ENCODE measurements around the gene KRTAP5-7.
"Not testable (repeated sequence)": the region's sequence is repeated elsewhere in the genome, so short reads cannot be mapped to it uniquely, and the experiment has no call there.

KRTAP5-7 gene

GRCh38 chr11:71532036-71532610, 5.1 kb downstream of the KRTAP5-7 start:
- DNase-seq (ENCODE audit: low spot score), result no peak

GRCh38 chr11:71534711-71535608, 7.9 kb downstream of the KRTAP5-7 start:
- DNase-seq (ENCODE audit: low spot score), result not testable (repeated sequence)

DNA sequence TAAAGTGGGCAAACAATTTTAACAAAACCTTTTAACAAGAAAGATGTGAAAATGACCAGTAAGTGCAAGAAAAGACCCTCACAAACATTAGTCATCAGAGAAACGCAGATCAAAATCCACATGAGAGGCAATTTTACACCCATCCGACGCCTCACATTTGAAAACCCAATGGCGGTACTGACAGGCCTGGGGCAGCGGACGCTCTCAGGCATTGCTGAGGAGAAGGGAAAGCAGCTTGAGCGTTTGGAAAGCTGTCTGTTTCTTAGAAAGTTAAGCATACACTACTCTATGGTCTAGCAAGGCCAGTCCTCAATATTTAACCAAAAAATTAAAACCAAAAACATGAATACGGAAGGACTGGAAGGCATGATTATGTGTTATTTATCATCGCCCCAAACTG, 8.8 kb downstream of the KRTAP5-7 start:
- DNase-seq (ENCODE audit: low spot score), result no peak

DNA sequence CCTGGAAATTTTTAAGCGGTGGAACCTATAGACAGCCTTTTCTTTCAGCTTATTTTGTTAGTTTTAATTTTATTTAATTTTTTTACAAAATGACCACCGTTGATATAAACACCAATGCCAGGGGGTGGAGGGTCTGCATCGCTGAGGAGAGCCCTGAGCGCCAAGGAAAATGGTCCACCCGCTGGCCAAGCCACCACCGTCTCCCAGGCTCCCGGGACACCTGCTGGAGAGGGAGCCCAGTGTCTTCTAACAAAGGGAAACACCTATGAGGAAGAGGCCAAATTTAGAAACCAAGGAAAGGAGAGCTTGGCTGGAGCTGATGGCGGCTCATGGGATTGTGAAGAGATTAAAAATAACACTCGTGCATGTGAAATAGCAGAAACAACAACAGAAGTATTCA, 10.5 kb downstream of the KRTAP5-7 start:
- no peak for DNase-seq (ENCODE audit: low spot score)

- DNase-seq (ENCODE audit: low spot score), result not testable (repeated sequence)
Measured at GRCh38 chr11:71537977-71538665, 11.1 kb downstream of the KRTAP5-7 start, which contains the start of gene KRTAP5-8. Gene KRTAP5-8, plus strand, starts transcription at chr11:71538025. Its CDS starts 31 bp downstream, at chr11:71538056.

GRCh38 chr11:71538666-71538990, 11.6 kb downstream of the KRTAP5-7 start:
- no peak for DNase-seq (ENCODE audit: low spot score)

- DNase-seq (ENCODE audit: low spot score), result no peak
Measured at GRCh38 chr11:71539017-71539416, 11.9 kb downstream of the KRTAP5-7 start.

DNA sequence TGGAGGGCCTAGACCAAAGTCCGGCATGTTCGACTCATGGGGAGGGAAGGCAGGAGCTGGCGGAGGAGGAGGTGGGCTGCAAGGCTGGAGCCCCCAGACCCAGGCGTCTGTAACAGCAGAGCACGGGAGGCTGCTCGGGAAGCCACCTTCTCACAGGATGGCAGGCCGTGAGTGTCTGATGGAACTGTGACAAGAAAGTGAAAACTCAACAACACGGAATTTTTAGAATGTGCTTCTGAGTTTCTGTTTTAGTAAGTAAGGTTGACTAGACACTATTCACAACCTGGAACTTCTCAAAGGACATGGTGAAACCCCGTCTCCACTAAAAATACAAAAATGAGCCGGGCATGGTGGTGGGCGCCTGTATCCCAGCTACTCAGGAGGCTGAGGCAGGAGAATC, 12.9 kb downstream of the KRTAP5-7 start:
- DNase-seq (ENCODE audit: low spot score), result not testable (repeated sequence)

DNA sequence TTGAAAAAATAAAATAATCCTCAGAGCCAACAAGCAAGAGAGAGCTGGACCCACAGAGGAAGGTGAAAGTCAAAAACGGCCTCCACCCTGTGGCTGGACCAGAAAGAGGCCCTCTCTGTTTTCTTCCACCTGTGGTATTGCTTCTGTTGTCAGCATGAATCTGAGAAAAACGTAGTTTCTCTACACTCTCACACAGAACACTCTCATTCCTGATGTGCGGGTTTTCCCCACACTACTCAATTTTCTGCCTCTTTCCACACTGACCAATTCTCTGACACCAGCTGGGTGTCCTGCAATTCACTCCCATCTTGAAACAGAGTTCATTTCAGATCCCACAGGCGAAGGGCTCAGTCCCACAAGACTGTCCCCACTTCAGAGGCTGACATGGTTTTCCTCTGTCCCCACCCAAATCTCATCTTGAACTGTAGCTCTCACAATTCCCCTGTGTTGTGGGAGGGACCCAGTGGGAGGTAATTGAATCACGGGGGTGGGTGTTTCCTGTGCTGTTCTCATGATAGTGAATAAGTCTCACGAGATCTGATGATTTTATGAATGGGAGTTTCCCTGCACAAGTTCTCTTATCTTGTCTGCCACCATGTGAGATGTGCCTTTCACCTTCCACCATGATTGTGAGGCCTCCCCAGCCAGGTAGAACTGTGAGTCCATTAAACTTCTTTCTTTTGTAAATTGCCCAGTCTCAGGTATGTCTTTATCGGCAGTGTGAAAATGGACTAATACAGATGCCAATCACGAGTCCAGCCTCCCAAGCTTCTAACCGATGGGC, 13.6 kb downstream of the KRTAP5-7 start:
- DNase-seq (ENCODE audit: low spot score), result not testable (repeated sequence)

- DNase-seq (ENCODE audit: low spot score), result no peak
Measured at GRCh38 chr11:71542382-71542781, 15.3 kb downstream of the KRTAP5-7 start.

- DNase-seq (ENCODE audit: low spot score), result no peak
Measured at GRCh38 chr11:71542879-71543777, 16.1 kb downstream of the KRTAP5-7 start.

GRCh38 chr11:71543866-71544265, 16.8 kb downstream of the KRTAP5-7 start:
- no peak for DNase-seq (ENCODE audit: low spot score)

- no peak for DNase-seq (ENCODE audit: low spot score)
Measured at GRCh38 chr11:71544525-71545214, 17.6 kb downstream of the KRTAP5-7 start.

DNA sequence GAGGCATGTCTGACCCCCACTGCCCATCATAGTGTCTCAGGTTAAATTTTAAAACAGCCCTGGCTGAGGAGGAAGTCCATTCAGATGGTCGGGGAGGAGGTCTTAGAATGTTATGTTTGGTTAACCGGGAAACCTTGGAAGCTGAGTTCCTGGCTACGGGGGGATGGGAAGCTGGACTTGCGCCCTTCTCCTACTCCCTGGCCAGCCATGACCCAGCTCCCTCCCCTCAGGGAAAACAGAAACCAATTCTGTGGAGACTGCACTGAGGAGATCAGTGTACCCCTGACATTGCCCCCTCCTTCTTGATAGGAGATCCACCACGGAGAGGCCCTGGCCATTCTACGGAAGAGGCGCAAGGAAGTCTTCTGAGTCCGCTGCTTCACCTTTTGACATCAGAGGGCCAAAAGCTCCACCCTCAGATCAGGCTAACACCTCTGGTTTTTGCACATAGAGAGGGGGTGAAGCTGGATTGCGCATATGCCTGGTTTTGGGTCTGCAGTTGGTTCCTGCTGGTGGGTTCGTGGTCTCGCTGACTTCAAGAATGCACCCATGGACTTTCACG, 18.4 kb downstream of the KRTAP5-7 start:
- no peak for DNase-seq (ENCODE audit: low spot score)

- DNase-seq (ENCODE audit: low spot score), result no peak
Measured at GRCh38 chr11:71548120-71548519, 21.1 kb downstream of the KRTAP5-7 start, which contains the start of gene KRTAP5-9. Gene KRTAP5-9, plus strand, starts transcription at chr11:71548420. Its CDS starts 238 bp downstream, at chr11:71548658.

DNA sequence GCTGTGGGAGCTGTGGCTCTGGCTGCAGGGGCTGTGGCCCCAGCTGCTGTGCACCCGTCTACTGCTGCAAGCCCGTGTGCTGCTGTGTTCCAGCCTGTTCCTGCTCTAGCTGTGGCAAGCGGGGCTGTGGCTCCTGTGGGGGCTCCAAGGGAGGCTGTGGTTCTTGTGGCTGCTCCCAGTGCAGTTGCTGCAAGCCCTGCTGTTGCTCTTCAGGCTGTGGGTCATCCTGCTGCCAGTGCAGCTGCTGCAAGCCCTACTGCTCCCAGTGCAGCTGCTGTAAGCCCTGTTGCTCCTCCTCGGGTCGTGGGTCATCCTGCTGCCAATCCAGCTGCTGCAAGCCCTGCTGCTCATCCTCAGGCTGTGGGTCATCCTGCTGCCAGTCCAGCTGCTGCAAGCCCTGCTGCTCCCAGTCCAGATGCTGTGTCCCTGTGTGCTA, 21.7 kb downstream of the KRTAP5-7 start:
- no peak for DNase-seq (ENCODE audit: low spot score)

DNA sequence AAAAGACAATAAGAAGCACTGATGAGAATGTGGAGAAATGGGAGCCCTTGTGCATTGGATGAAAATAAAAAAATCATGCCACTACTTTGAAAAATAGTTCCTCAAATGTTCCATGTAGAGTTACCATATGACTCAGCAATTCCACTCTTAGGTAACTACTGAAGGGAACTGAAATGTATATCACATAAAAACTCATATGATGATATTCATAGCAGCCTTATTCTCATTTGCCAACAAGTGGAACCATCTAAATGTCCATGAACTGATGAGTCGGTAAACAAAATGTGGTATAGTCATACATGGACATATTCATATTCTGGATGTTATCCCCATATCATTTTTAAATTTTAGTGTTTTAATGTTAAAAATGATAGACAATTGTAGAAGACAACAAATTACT, 24.6 kb downstream of the KRTAP5-7 start:
- no peak for DNase-seq (ENCODE audit: low spot score)

GRCh38 chr11:71554996-71555395, 27.9 kb downstream of the KRTAP5-7 start:
- no peak for DNase-seq (ENCODE audit: low spot score)

- no peak for DNase-seq (ENCODE audit: low spot score)
Measured at GRCh38 chr11:71555508-71555907, 28.4 kb downstream of the KRTAP5-7 start.

GRCh38 chr11:71556018-71556417, 29.0 kb downstream of the KRTAP5-7 start:
- DNase-seq (ENCODE audit: low spot score), result no peak
